ENCODE results near the gene MAP3K5.

Gene MAP3K5

DNA sequence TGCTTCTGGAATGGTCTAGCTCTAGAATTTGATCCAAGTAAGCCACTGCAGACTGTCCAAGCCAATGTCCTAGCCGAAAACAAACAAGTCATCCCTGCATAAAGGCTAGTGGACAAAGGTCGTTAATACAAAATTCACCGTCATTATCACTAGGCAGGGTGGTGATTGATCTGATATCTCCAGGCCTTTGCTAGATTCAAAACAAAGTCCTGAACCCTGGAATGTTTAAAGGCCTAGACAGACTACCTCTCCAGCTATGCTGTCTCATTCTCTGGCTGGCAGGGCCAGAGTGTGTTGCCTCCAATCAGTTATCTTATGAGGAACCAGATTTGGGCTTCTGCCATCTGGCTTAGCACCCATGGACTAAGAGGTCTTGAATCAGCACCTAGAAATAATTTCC lies 280.4 kb downstream of the MAP3K5 start:
- no peak for DNase-seq (ENCODE audit: low read depth)

- no peak for DNase-seq (ENCODE audit: low read depth)
Observed at GRCh38 chr6:136511397-136511796, 280.9 kb downstream of the MAP3K5 start.

- DNase-seq (ENCODE audit: low read depth), result no peak
Observed at GRCh38 chr6:136510782-136511181, 281.5 kb downstream of the MAP3K5 start.

DNA sequence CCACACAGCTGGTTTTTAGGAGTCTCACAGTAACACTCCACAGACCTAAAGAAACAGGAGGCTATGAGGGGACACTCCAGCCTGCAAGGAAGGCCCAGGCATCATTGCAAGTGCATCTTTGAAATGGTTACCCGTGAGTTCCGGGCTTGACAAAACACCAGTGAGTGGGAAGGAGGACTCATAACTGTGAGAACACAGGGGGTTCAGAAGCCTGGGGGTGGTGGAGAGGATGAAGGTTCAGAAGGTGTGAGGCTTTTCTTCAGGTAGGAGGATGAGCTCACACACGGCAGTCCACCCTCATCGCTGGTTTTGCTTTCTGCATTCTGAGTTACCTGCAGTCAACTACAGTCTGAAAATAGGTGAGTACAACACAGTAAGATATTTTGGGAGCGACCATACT lies 282.0 kb downstream of the MAP3K5 start:
- no peak for DNase-seq (ENCODE audit: low read depth)

DNA sequence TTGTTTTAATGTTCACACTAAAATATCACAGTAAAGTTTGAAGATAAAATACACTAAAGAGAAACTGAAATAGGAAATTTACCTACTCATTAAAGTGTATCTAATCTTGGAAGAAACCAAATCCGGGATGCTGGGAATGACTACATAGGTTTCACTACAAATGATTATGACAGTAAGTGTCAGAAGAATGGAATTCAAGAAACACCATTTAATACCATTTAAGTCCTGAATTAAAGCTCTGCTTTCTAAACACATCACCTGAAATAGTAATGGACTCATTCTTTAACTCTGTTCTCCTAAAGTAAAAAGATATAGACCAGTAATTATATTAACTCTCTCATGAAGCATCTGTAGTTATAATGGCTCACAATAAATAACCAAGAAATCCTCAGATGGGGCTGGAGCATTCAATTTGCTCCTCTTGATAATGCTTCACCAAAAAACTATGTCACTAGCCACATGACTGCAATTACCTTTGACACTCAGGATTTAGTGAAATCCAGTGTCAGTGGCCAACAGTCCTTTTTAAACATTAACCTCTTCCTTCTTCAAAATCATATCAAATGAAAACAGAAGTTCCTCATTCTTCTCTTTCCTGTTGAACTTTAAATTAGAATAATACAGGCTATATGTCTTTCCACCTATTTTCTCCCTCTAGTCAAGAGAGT lies 283.4 kb downstream of the MAP3K5 start:
- no peak for DNase-seq (ENCODE audit: low read depth)
